Testis (tissue), 3 donors: Measurements from ENCODE around the gene ATP1A1. TPM values are rescaled to one million over a fixed set of nuclear protein-coding genes. Genes with fewer than 3 reads are reported as not detected.

Source experiments
- DNase-seq: peaks from one replicate; pipeline ENCODE4 v3.0.0-alpha.2; 2019
- H3K27ac ChIP-seq, 2 donors: fragments of 200-600 bp; sonication (generic); one replicate each; pipeline ENCODE4 v1.5.1; 2019
- H3K27me3 ChIP-seq: fragments of 200-600 bp; sonication (generic); one replicate; pipeline ENCODE4 v1.5.1; 2019
- H3K36me3 ChIP-seq: fragments of 200-600 bp; sonication (generic); one replicate; pipeline ENCODE4 v1.5.1; 2017; ENCODE audit warnings: low read depth; ENCODE audit errors: missing control alignments
- H3K4me1 ChIP-seq: fragments of 200-600 bp; sonication (generic); one replicate; pipeline ENCODE4 v1.5.1; 2019
- H3K4me3 ChIP-seq, 2 donors: fragments of 200-600 bp; sonication (generic); one replicate each; pipeline ENCODE4 v1.5.1; 2017 to 2019
- H3K9me3 ChIP-seq: fragments of 200-600 bp; sonication (generic); one replicate; pipeline ENCODE4 v1.5.1; 2017
- POLR2A ChIP-seq: fragments of 450-650 bp; IDR thresholded peaks from one replicate; pipeline ENCODE4 v1.6.1; 2017; ENCODE audit warnings: antibody characterized with exemption, mild to moderate bottlenecking, moderate library complexity
- WGBS, 2 donors: methylation state at CpG; one replicate each; pipeline ENCODE4 v1.1.5; 2018; 5-methylcytosine and 5-hydroxymethylcytosine counted together
- intact Hi-C: fragments of 100-400 bp; cut with DNase I; formaldehyde crosslinking; loops from one replicate; pipeline ENCODE4 v1.15.1; 2023; ENCODE audit warnings: low total_unique reads
- polyA plus RNA-seq: library from polyadenylated mRNA; stranded (reverse); fragments of 350-450 nt; fragmentation: Illumina TruSeq; extraction: RNeasy Lipid Tissue Mini Kit (QIAGEN cat#74804); gene quantifications from one replicate; pipeline ENCODE4 v1.2.3, GENCODE V29; 2014; ENCODE audit warnings: low read depth, low replicate concordance; ENCODE audit not compliant: insufficient read depth
- total RNA-seq, 2 donors: library from RNA; depleted of rRNA; stranded (reverse); fragments of >200 nt; gene quantifications; one replicate each; pipeline ENCODE4 v1.2.3, GENCODE V29; 2016
- TF ChIP-seq, protein P1 (sequence below), 3 experiments: fragments of 450-650 bp in 2 of 3; fragments of 200-600 bp in 1 of 3; sonication (generic) in 1 of 3; IDR thresholded peaks; one replicate each; pipeline ENCODE4 v1.5.1; 2016 to 2019; ENCODE audit warnings: antibody characterized with exemption in 3 of 3, mild to moderate bottlenecking in 2 of 3, moderate library complexity in 1 of 3

Gene ATP1A1
- total and polyA plus RNA-seq, 3 donors from 2014 or later, result 394 to 561 (median 444) TPM

DNA sequence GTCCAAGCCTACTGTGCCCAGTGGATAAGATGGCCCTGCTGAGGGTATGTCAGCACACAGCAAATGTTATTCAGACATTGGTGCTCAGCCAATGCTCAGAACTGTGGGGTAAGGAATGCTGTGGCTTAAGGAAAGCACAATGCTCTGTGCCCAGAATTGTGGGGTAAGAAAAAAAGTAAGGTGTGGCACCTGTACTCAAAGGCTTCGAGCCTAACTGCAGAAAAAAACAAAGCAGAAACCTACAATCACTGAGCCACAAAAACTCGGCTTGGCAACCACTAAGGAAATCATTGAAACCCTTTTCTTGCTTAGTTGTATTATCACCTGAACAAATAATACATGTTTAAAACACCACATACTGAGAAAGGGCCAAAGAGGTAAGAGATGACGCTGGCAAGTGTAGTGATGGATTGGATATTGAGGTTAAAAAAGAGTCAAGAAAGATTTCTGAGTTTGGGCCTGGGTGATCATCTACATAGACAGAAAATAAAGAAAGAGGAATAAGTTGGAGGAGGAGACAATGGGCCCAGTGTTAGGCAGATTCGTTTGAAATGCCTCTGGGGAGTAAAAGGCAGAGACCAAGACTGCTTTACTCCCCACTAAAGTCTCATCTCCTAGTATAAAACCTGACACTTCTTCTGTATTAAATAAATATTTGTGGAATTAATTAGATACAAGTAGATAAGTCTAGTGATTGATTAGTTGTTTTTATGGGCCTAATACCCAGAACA is 25.9 kb upstream of the ATP1A1 start:
- no peak overlapping the region for H3K27ac ChIP-seq

DNA sequence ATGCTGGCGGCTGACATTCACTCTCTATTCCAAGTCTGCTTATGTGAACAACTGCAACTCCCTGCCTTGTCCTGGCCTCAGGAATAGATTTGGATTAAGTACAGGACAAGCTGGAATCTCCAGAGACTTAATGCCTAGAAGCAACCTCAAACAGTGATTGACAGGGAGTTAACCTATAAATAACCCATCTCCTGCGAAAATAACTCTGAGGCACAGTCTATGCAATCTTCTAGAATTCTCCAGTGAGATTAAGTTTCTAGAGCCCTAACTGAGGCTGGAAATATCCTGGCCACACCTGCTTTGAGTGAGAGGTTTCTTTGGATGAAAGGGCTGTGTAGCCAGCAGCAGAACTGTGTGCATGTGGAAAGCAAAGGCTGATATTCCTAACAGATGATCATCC is 25.3 kb upstream of the ATP1A1 start:
- intact Hi-C loops, result no loop called here
- 80 to 91% methylated on average over 2 of the region's 2 CpGs for WGBS, 2 donors

More for the DNA sequence above, 25.9 kb upstream of the ATP1A1 start:
- no peaks in the 10 kb centered on the region for H3K4me1 ChIP-seq
- no peak for TF ChIP-seq POLR2A
- TF ChIP-seq, protein P1, sequence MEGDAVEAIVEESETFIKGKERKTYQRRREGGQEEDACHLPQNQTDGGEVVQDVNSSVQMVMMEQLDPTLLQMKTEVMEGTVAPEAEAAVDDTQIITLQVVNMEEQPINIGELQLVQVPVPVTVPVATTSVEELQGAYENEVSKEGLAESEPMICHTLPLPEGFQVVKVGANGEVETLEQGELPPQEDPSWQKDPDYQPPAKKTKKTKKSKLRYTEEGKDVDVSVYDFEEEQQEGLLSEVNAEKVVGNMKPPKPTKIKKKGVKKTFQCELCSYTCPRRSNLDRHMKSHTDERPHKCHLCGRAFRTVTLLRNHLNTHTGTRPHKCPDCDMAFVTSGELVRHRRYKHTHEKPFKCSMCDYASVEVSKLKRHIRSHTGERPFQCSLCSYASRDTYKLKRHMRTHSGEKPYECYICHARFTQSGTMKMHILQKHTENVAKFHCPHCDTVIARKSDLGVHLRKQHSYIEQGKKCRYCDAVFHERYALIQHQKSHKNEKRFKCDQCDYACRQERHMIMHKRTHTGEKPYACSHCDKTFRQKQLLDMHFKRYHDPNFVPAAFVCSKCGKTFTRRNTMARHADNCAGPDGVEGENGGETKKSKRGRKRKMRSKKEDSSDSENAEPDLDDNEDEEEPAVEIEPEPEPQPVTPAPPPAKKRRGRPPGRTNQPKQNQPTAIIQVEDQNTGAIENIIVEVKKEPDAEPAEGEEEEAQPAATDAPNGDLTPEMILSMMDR (IDR thresholded peaks at IDR 0.05), result no peak
- no peaks in the 10 kb centered on the region for H3K9me3 ChIP-seq
- intact Hi-C loops, result no loop called here
- 79 to 82% methylated on average over 4 of the region's 4 CpGs for WGBS, 2 donors
- H3K36me3 ChIP-seq, result no peaks in the 10 kb centered on the region
- no peaks in the 10 kb centered on the region for H3K27me3 ChIP-seq
- H3K4me3 ChIP-seq, result no peak overlapping the region
- DNase-seq, result no peak

DNA sequence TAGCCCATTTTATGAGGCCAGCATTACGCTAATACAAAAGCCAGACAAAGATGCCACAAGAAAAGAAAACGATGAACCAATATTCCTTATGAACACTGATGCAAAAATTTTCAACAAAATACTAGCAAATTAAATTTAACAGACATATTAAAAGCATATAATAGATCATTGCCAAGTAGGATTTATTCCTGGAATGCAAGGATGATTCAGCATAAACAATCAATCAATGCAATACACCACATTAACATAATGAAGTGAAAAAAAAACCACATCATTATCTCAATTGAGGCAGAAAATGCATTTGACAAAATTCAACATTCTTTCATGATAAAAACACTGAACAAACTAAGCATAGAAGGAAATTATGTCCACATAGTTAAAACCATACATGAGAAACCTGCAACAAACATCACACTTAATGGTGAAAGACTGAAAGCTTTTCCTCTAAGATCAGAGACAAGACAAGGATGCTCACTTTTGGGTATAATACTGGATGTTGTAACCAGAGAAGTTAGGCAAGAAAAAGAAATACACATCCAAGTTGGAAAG is 22.9 kb upstream of the ATP1A1 start:
- TF ChIP-seq, protein P1 (IDR thresholded peaks at IDR 0.05), result no peak
- TF ChIP-seq POLR2A, result no peak
- 93 to 95% methylated on average over 2 of the region's 2 CpGs for WGBS, 2 donors

More for the DNA sequence above, 25.3 kb upstream of the ATP1A1 start:
- Histone ChIP-seq H3K4me3 (no peak overlapping the region), H3K27ac (no peak overlapping the region), H3K36me3 (no peaks in the 10 kb centered on the region), H3K4me1 (no peaks in the 10 kb centered on the region), H3K27me3 (no peaks in the 10 kb centered on the region), H3K9me3 (no peaks in the 10 kb centered on the region)
- TF ChIP-seq POLR2A, result no peak
- TF ChIP-seq, protein P1 (IDR thresholded peaks at IDR 0.05), result no peak
- no peak for DNase-seq

DNA sequence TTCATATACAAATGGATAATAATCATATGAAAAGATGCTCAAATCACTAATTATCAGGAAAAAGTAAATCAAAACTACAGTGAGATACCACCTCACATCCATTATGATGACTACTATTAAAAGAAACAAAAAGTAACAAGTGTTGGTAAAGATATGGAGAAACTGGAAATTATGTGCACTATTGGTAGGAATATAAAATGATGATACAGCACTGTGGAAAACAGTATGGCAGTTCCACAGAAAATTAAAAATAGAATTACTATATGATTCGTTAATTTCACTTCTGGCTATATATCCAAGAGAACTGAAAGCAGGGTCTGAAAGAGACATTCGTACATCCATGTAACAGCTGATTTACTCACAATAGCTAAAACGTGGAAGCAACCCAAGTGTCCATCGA is 21.1 kb upstream of the ATP1A1 start:
- DNase-seq, result no peak
- Histone ChIP-seq H3K27me3 (no peaks in the 10 kb centered on the region), H3K36me3 (no peaks in the 10 kb centered on the region), H3K4me1 (no peaks in the 10 kb centered on the region), H3K27ac (no peak overlapping the region), H3K9me3 (no peaks in the 10 kb centered on the region), H3K4me3 (no peak overlapping the region)
- WGBS, 2 donors, result 61 to 82% methylated on average over 4 of the region's 4 CpGs
- TF ChIP-seq, protein P1 (IDR thresholded peaks at IDR 0.05), result no peak
- no peak for TF ChIP-seq POLR2A
- intact Hi-C loops, result no loop called here

More for the DNA sequence above, 22.9 kb upstream of the ATP1A1 start:
- no peak for DNase-seq
- no peaks in the 10 kb centered on the region for H3K36me3 ChIP-seq
- H3K27me3 ChIP-seq, result no peaks in the 10 kb centered on the region
- intact Hi-C loops, result no loop called here
- H3K4me3 ChIP-seq, result no peak overlapping the region
- H3K27ac ChIP-seq, result no peak overlapping the region
- no peaks in the 10 kb centered on the region for H3K9me3 ChIP-seq
- H3K4me1 ChIP-seq, result no peaks in the 10 kb centered on the region
